ENCODE measurements around the gene UVSSA. TPM values are rescaled to one million over a fixed set of nuclear protein-coding genes. Genes with fewer than 3 reads are reported as not detected.
"Not testable (repeated sequence)": the region's sequence is repeated elsewhere in the genome, so short reads cannot be mapped to it uniquely, and the experiment has no call there.

UVSSA gene
- total RNA-seq, 1 donor from 2014 or later, result 32.4 TPM

DNA sequence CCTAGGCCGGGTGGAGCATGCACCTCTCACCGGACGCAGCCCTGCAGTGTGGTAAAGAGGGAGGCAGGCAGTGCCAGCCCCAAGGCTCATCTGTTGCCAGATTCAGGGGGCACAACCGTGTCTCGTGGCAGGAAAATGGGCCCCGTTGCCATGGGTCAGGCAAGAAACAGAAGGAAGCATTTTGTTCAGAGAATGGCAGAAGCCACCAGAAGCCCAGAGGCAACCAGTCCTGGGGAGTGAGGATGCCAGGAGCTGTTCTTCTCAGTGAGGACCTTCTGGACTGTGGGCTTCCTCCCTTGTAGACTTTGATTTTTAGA lies 12.5 kb upstream of the UVSSA start:
- no peak for TF ChIP-seq CTCF (conservative IDR thresholded peaks at IDR 0.05)
- Mint-ChIP-seq H3K9me3 (no peaks in the 10 kb centered on the region), H3K36me3 (peaks cover 32% of the 10 kb centered on the region)

DNA sequence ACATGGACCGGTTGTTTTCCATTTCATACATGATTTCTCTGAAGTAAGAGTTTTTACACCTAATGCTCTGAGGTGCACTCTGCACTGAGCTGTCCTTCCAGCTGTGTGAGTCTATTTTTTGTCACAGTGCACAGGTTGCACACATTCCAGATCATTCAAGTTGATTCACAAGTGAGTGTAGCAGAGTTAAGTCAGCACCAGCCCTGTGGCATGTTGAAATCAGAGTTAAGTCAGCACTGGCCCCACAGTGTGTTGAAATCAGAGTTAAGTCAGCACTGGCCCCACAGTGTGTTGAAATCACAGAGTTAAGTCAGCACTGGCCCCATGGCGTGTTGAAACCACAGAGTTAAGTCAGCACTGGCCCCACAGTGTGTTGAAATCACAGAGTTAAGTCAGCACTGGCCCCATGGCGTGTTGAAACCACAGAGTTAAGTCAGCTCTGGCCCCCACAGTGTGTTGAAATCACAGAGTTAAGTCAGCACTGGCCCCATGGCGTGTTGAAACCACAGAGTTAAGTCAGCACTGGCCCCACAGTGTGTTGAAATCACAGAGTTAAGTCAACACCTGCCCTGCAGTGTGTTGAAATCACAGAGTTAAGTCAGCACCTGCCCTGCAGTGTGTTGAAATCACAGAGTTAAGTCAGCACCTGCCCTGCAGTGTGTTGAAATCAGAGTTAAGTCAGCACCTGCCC lies 11.7 kb upstream of the UVSSA start:
- Mint-ChIP-seq H3K36me3 (peaks cover 32% of the 10 kb centered on the region), H3K27ac (peak overlapping the region; percentile 61), H3K4me3 (peak overlapping the region; percentile 20)
- H3K27me3 Mint-ChIP-seq; H3K4me1 Mint-ChIP-seq (ENCODE audit: unreplicated experiment); H3K9me3 Mint-ChIP-seq; DNase-seq (ENCODE audit: extremely low spot score, unreplicated experiment): not testable (repeated sequence)

More for the DNA sequence above, 12.5 kb upstream of the UVSSA start:
- DNase-seq (ENCODE audit: extremely low spot score, unreplicated experiment), result no peak
- H3K4me3 Mint-ChIP-seq, result no peak overlapping the region
- H3K4me1 Mint-ChIP-seq (ENCODE audit: unreplicated experiment), result peaks cover 6% of the 10 kb centered on the region
- H3K27me3 Mint-ChIP-seq, result no peaks in the 10 kb centered on the region
- peak overlapping the region; percentile 61 for H3K27ac Mint-ChIP-seq

GRCh38 chr4:1336088-1336491 lies 10.9 kb upstream of the UVSSA start:
- no peak overlapping the region for H3K4me3 Mint-ChIP-seq
- no peak for TF ChIP-seq CTCF (conservative IDR thresholded peaks at IDR 0.05)
- peaks cover 3% of the 10 kb centered on the region for H3K4me1 Mint-ChIP-seq (ENCODE audit: unreplicated experiment)
- peak overlapping the region; percentile 44 for H3K27ac Mint-ChIP-seq
- peaks cover 37% of the 10 kb centered on the region for H3K36me3 Mint-ChIP-seq
- no peak for DNase-seq (ENCODE audit: extremely low spot score, unreplicated experiment)
- no peaks in the 10 kb centered on the region for H3K9me3 Mint-ChIP-seq
- H3K27me3 Mint-ChIP-seq, result no peaks in the 10 kb centered on the region

DNA sequence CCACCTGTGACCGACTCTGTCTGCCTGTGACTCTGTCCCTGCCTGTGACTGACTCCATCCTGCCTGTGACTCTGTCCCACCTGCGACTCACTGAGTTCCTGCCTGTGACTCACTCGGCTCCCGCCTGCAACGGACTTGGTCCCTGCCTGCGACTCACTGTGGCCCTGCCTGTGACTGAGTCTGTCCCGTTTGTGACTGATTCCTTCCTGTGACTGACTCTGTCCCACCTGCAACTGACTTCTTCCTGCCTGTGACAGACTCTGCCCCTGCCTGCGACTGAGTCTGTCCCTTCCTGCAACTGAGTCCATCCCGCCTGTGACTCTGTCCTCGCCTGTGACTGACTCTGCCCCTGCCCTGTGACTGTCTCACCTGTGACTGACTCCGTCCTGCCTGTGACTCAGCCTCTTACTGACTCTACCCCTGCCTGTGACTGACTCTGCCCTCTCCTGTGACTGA lies 9.6 kb upstream of the UVSSA start:
- TF ChIP-seq CTCF (conservative IDR thresholded peaks at IDR 0.05), result no peak
- H3K27ac Mint-ChIP-seq, result peak overlapping the region; percentile 94

GRCh38 chr4:1337951-1338751 lies 8.9 kb upstream of the UVSSA start:
- H3K27me3 Mint-ChIP-seq, result no peaks in the 10 kb centered on the region
- H3K4me1 Mint-ChIP-seq (ENCODE audit: unreplicated experiment), result no peaks in the 10 kb centered on the region
- TF ChIP-seq CTCF (conservative IDR thresholded peaks at IDR 0.05), result no peak
- no peak for DNase-seq (ENCODE audit: extremely low spot score, unreplicated experiment)
- H3K36me3 Mint-ChIP-seq, result peaks cover 45% of the 10 kb centered on the region
- H3K27ac Mint-ChIP-seq, result peak overlapping the region; percentile 94
- no peaks in the 10 kb centered on the region for H3K9me3 Mint-ChIP-seq
- no peak overlapping the region for H3K4me3 Mint-ChIP-seq

More for the DNA sequence above, 9.6 kb upstream of the UVSSA start:
- no peaks in the 10 kb centered on the region for H3K4me1 Mint-ChIP-seq (ENCODE audit: unreplicated experiment)
- H3K4me3 Mint-ChIP-seq, result peak overlapping the region; percentile 28
- no peaks in the 10 kb centered on the region for H3K9me3 Mint-ChIP-seq
- no peaks in the 10 kb centered on the region for H3K27me3 Mint-ChIP-seq
- DNase-seq (ENCODE audit: extremely low spot score, unreplicated experiment), result no peak
- H3K36me3 Mint-ChIP-seq, result peaks cover 45% of the 10 kb centered on the region

GRCh38 chr4:1338752-1339414 lies 8.1 kb upstream of the UVSSA start:
- H3K36me3 Mint-ChIP-seq, result peaks cover 45% of the 10 kb centered on the region
- H3K27me3 Mint-ChIP-seq, result no peaks in the 10 kb centered on the region
- DNase-seq (ENCODE audit: extremely low spot score, unreplicated experiment), result no peak
- H3K4me3 Mint-ChIP-seq, result no peak overlapping the region
- no peak overlapping the region for H3K27ac Mint-ChIP-seq
- no peaks in the 10 kb centered on the region for H3K4me1 Mint-ChIP-seq (ENCODE audit: unreplicated experiment)
- H3K9me3 Mint-ChIP-seq, result no peaks in the 10 kb centered on the region
- no peak for TF ChIP-seq CTCF (conservative IDR thresholded peaks at IDR 0.05)

Measured in type B pancreatic cell (in vitro differentiated cells).